IMR-90 (cell line): ENCODE results near the gene DNASE1L1. TPM values are rescaled to one million over a fixed set of nuclear protein-coding genes. Genes with fewer than 3 reads are reported as not detected.
"Not testable (repeated sequence)": the region's sequence is repeated elsewhere in the genome, so short reads cannot be mapped to it uniquely, and the experiment has no call there.

Source experiments
- ATAC-seq: fragments of 200-7000 bp; cut with Tn5 transposase; 2 replicates; pipeline ENCODE4 v1.9.1; 2020; ENCODE audit warnings: low read depth, mild to moderate bottlenecking, moderate library complexity
- BruUV-seq: library from RNA; stranded (reverse); fragments of 400-500 nt; replicated peaks from 2 replicates; lab custom pipeline; 2021; lab: Mats Ljungman, UMichigan
- CTCF ChIA-PET: fragments of 300-600 bp; formaldehyde crosslinking; extraction: SDS; loops from one replicate; lab custom pipeline; 2021; ENCODE audit warnings: antibody characterized with exemption; lab: Yijun Ruan, JAX
- POLR2A ChIA-PET: fragments of 300-600 bp; sonication (Branson Sonifier 250); formaldehyde crosslinking; loops from one replicate; lab custom pipeline; 2022; ENCODE audit warnings: antibody characterized with exemption; ENCODE audit not compliant: unreplicated experiment; lab: Charles Lee
- DNase-seq: peaks from one replicate; pipeline ENCODE4 v3.0.0; 2013
- H2AFZ ChIP-seq: replicated peaks from 2 replicates; pipeline ENCODE3; 2013; ENCODE audit warnings: low read length, mild to moderate bottlenecking; ENCODE audit not compliant: poor library complexity
- H2AK5ac ChIP-seq: 2 replicates; pipeline ENCODE4 v1.6.1; 2013; ENCODE audit warnings: low read depth, low read length, inconsistent platforms
- H2AK9ac ChIP-seq: replicated peaks from 2 replicates; pipeline ENCODE3; 2013; ENCODE audit warnings: mild to moderate bottlenecking, low read depth, low read length, moderate library complexity; ENCODE audit not compliant: poor library complexity
- H2BK120ac ChIP-seq: 2 replicates; pipeline ENCODE4 v1.6.1; 2013; ENCODE audit warnings: low read depth, low read length, inconsistent platforms
- H2BK15ac ChIP-seq: 3 replicates; pipeline ENCODE4 v1.6.1; 2013; ENCODE audit warnings: low read depth, low read length, inconsistent platforms
- H2BK20ac ChIP-seq: 2 replicates; pipeline ENCODE4 v1.6.1; 2013; ENCODE audit warnings: low read depth, mild to moderate bottlenecking, inconsistent platforms, low read length, moderate library complexity
- H2BK5ac ChIP-seq: 2 replicates; pipeline ENCODE4 v1.6.1; 2013; ENCODE audit warnings: mild to moderate bottlenecking, low read depth, low read length, inconsistent platforms; ENCODE audit not compliant: poor library complexity, severe bottlenecking
- H3K14ac ChIP-seq: replicated peaks from 2 replicates; pipeline ENCODE4 v1.6.1; 2013; ENCODE audit warnings: low read depth, low read length, inconsistent platforms
- H3K18ac ChIP-seq: 2 replicates; pipeline ENCODE4 v1.6.1; 2013; ENCODE audit warnings: low read depth, low read length, control low read depth
- H3K23ac ChIP-seq: 2 replicates; pipeline ENCODE4 v1.6.1; 2013; ENCODE audit warnings: low read depth, low read length, inconsistent platforms
- H3K27ac ChIP-seq: 2 replicates; pipeline ENCODE4 v1.5.1; 2013; ENCODE audit warnings: mild to moderate bottlenecking, control low read depth, low read length; ENCODE audit not compliant: insufficient read depth
- H3K27me3 ChIP-seq: 2 replicates; pipeline ENCODE4 v1.6.1; 2013; ENCODE audit warnings: low read length; ENCODE audit not compliant: control insufficient read depth, insufficient read depth
- H3K36me3 ChIP-seq: 2 replicates; pipeline ENCODE4 v1.6.1; 2013; ENCODE audit warnings: low read length, mixed read lengths; ENCODE audit not compliant: control insufficient read depth, insufficient read depth
- H3K4ac ChIP-seq: 2 replicates; pipeline ENCODE4 v1.6.1; 2013; ENCODE audit warnings: low read depth, low read length, inconsistent platforms
- H3K4me1 ChIP-seq: 2 replicates; pipeline ENCODE4 v1.6.1; 2013; ENCODE audit warnings: low read length, mixed read lengths; ENCODE audit not compliant: control insufficient read depth, insufficient read depth
- H3K4me2 ChIP-seq: 2 replicates; pipeline ENCODE4 v1.6.1; 2013; ENCODE audit warnings: low read depth, mild to moderate bottlenecking, control low read depth, low read length, moderate library complexity
- H3K4me3 ChIP-seq: 2 replicates; pipeline ENCODE4 v1.5.1; 2013; ENCODE audit warnings: low read depth, mild to moderate bottlenecking, control low read depth, low read length, moderate library complexity; ENCODE audit not compliant: insufficient read depth
- H3K56ac ChIP-seq: 2 replicates; pipeline ENCODE4 v1.6.1; 2013; ENCODE audit warnings: low read length, inconsistent platforms; ENCODE audit not compliant: insufficient read depth; ENCODE audit errors: extremely low read depth
- H3K79me1 ChIP-seq, 2 experiments: 2 replicates each; pipeline ENCODE4 v1.6.1; 2013; ENCODE audit warnings: low read length in 2 of 2, inconsistent platforms in 1 of 2, low read depth in 1 of 2
- H3K9ac ChIP-seq: 2 replicates; pipeline ENCODE4 v1.6.1; 2013; ENCODE audit warnings: low read depth, low read length, control low read depth
- H3K9me1 ChIP-seq: 2 replicates; pipeline ENCODE4 v1.6.1; 2013; ENCODE audit warnings: low read length, inconsistent platforms; ENCODE audit not compliant: insufficient read depth
- H3K9me3 ChIP-seq: 2 replicates; pipeline ENCODE4 v1.6.1; 2013; ENCODE audit warnings: low read length; ENCODE audit not compliant: control insufficient read depth, insufficient read depth
- H4K20me1 ChIP-seq: 2 replicates; pipeline ENCODE4 v1.6.1; 2013; ENCODE audit warnings: low read length, inconsistent platforms; ENCODE audit not compliant: insufficient read depth
- H4K5ac ChIP-seq: 2 replicates; pipeline ENCODE4 v1.6.1; 2013; ENCODE audit warnings: mild to moderate bottlenecking, low read depth, low read length, control low read depth
- H4K8ac ChIP-seq, 2 experiments: 2 replicates each; pipeline ENCODE4 v1.6.1; 2013; ENCODE audit warnings: low read depth in 2 of 2, low read length in 2 of 2, control low read depth in 1 of 2, inconsistent platforms in 1 of 2
- H4K91ac ChIP-seq: 2 replicates; pipeline ENCODE4 v1.6.1; 2013; ENCODE audit warnings: low read depth, low read length, inconsistent platforms; ENCODE audit not compliant: insufficient read depth
- CTCF ChIP-seq: conservative IDR thresholded peaks from 2 replicates; pipeline ENCODE4 v1.5.1; 2012; ENCODE audit warnings: mild to moderate bottlenecking, low read depth, low read length, improper control_type of control experiment
- RCOR1 ChIP-seq: IDR thresholded peaks from 2 replicates; pipeline ENCODE4 v1.6.1; 2012; ENCODE audit warnings: mild to moderate bottlenecking, low read length, improper control_type of control experiment; ENCODE audit not compliant: insufficient replicate concordance
- WGBS, 2 experiments: methylation state at CpG; one replicate each; pipeline versions ENCODE4 v1.1.5 to v1.1.7; 2013; ENCODE audit warnings: missing lambda C conversion rate in 2 of 2; ENCODE audit not compliant: insufficient read length in 1 of 2; ENCODE audit errors: extremely low coverage in 2 of 2; 5-methylcytosine and 5-hydroxymethylcytosine counted together
- dilution Hi-C: fragments of 300-500 bp; cut with HindIII; formaldehyde crosslinking; loops from one replicate; pipeline ENCODE4 v1.14.3; 2018; ENCODE audit warnings: low sequenced_read_pairs; ENCODE audit not compliant: unreplicated experiment
- in situ Hi-C: fragments of 300-500 bp; cut with MboI; formaldehyde crosslinking; loops from 3 replicates; pipeline ENCODE4 v1.14.3; 2019; ENCODE audit warnings: low sequenced_read_pairs, inconsistent platforms, mixed read lengths
- intact Hi-C: fragments of 100-400 bp; cut with micrococcal nuclease; formaldehyde crosslinking; loops from 2 replicates; pipeline ENCODE4 v1.10.0; 2022
- polyA plus RNA-seq, 3 experiments: library from polyadenylated mRNA; depleted of rRNA; stranded (reverse); fragments of >200 nt; gene quantifications; 2 replicates each; pipeline ENCODE4 v1.2.3, GENCODE V29; 2012; ENCODE audit warnings: low replicate concordance in 1 of 3
- total RNA-seq: library from RNA; depleted of rRNA; stranded (reverse); fragments of >200 nt; gene quantifications from 2 replicates; pipeline ENCODE4 v1.2.3, GENCODE V29; 2012

Gene DNASE1L1
- total and polyA plus RNA-seq, 2 of the 4 experiments (the other 2 are of a cell fraction) = 51.4 to 55.5 TPM

DNA sequence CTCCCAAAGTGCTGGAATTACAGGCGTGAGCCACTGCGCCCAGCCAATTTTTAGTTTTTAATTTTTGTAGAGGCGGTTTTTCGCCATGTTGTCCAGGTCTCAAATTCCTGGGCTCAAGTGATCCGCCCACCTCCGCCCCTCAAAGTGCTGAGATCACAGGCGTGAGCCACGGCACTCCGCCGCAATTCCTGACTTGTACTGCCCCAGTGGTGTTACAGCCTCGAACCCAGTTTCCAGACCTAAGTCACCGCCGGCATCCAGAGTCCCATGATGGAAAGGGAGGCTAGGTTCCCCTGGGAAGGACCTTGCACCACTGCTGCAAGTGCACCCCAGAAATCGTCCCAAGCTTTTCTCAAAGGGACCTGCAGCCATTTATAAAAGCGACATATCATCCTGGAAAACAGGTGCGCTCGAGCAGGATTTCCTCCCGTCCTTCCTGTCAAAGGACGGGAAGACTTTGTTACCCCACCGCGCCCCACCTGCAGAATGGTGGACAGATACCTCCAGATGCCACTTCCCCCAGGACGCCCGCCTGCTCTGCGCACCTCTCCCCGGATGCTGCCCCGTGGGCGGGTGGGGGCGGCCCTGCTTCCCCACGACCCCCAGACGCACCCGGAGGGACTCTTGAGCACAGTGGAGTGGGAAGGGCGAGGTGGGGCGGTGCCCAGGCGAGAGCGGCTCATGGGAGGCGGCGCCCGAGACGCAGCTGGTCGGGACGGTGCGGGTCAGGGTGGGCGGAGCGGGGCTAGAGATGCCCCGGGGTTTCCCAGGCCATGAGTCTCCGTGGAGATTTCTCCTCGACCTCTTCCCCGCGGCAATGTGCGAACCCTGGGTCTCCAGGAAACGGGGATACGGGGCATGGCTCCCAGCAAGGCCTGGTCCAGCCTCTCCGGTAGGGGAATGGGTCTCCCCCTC is 11.8 kb downstream of the DNASE1L1 start (continued):
- no peak for TF ChIP-seq CTCF
- no peak for TF ChIP-seq RCOR1

DNA sequence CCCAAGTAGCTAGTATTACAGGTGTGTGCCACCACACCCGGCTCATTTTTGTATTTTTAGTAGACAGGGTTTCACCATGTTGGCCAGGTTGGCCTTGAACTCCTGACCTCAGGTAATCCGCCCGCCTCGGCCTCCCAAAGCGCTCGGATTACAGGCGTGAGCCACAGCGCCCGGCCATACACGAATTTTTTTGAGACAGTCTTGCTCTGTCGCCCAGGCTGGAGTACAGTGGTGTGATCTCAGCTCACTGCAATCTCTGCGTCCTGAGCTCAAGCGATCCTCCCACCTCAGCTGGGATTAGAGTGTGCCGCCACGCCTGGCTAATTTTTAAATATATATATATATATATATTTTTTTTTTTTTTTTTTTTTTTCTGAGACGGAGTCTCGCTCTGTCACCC is 12.7 kb downstream of the DNASE1L1 start:
- H4K8ac ChIP-seq, H3K9ac ChIP-seq, H3K4me3 ChIP-seq, H3K23ac ChIP-seq, intact Hi-C loops, H3K56ac ChIP-seq, H4K5ac ChIP-seq, H3K14ac ChIP-seq, H2BK120ac ChIP-seq, POLR2A ChIA-PET, H2AK9ac ChIP-seq, H2BK5ac ChIP-seq, H3K18ac ChIP-seq, DNase-seq, H2BK20ac ChIP-seq, H3K4me2 ChIP-seq, in situ Hi-C loops, H2AK5ac ChIP-seq, H3K9me3 ChIP-seq, H4K91ac ChIP-seq, CTCF ChIA-PET, H3K4me1 ChIP-seq, H2AFZ ChIP-seq, H3K4ac ChIP-seq, dilution Hi-C loops, ATAC-seq, H2BK15ac ChIP-seq, H3K9me1 ChIP-seq, H3K27me3 ChIP-seq, BruUV-seq, H3K27ac ChIP-seq: not testable (repeated sequence)
- peaks cover 4 to 24% of the 10 kb centered on the region in 2 experiments; a peak in 3 of 4 replicates for H3K79me1 ChIP-seq
- H4K20me1 ChIP-seq = peaks cover 32% of the 10 kb centered on the region
- H3K36me3 ChIP-seq = peaks cover 20% of the 10 kb centered on the region
- 90% methylated on average over 2 of the region's 17 CpGs; no CpG with 5 or more reads in 1 of the 2 experiments for WGBS, 2 experiments
